GM19455 (cell line): ENCODE measurements around the gene EXOC3L2.
"Not testable (repeated sequence)": the region's sequence is repeated elsewhere in the genome, so short reads cannot be mapped to it uniquely, and the experiment has no call there.

ENCODE experiments used
- ATAC-seq: cut with Tn5 transposase; IDR thresholded peaks from one replicate; pipeline ENCODE4 v1.9.1; 2021; ENCODE audit not compliant: unreplicated experiment

The EXOC3L2 gene

GRCh38 chr19:45245334-45245787 is at the start of gene EXOC3L2:
EXOC3L2 (minus strand) TSS chr19:45245407; CDS start chr19:45239045, 6,362 bp downstream.
- ATAC-seq, result no peak

DNA sequence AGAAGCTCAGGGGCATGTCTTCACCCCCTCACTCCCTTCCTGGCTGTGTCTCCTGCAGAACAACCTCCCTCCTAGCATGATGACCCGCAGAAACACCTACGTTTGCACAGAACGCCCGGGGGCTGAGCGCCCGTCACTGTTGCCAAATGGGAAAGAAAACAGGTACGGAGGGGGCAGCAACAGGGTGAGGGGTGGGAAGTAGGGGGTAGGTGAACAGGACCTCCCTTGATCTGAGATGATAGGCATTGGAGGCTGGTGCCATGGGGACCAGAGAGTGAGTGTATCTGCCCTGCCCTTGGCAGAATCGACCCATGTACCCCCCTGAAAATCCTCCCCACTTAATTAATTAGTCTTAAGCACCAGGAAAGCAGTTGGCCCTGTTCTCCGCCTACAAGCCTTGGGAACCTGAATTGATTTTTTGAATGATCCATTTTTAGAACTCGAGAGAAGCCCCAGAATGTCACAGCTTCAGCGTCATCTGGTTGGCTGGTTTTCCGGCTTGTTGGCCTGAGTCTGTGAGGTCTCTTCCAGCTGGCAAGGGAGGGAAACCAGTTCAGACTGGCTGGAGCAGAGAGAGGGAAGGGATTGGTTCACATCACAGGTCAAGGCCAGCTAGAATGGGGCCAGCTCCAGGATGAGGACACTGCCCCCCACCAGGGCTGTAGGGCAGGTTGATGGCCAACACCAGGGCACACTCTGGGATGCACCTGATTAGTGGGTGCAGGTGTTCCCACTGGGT is 49.3 kb upstream of the EXOC3L2 start:
- no peak for ATAC-seq

DNA sequence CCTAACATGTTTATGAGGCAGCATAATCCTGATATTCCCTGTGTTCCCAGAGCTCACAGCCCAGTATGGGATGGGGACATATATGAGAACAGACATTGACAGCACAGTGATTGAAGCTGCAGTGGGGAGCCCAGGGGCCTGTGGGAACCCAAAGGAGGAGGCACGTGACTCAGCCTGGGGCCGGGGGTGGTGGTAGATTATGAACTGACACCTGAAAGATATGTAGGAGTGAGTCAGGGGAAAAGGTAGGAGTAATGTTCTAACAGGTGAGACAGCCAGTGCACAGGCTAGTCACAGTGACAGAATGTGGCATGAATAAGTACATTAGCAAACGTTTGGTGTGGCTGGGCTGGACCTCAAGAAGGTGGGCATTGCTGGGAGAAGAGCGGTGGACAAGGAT is 48.5 kb upstream of the EXOC3L2 start:
- ATAC-seq, result no peak

GRCh38 chr19:45291834-45292233 is 46.6 kb upstream of the EXOC3L2 start:
- no peak for ATAC-seq

DNA sequence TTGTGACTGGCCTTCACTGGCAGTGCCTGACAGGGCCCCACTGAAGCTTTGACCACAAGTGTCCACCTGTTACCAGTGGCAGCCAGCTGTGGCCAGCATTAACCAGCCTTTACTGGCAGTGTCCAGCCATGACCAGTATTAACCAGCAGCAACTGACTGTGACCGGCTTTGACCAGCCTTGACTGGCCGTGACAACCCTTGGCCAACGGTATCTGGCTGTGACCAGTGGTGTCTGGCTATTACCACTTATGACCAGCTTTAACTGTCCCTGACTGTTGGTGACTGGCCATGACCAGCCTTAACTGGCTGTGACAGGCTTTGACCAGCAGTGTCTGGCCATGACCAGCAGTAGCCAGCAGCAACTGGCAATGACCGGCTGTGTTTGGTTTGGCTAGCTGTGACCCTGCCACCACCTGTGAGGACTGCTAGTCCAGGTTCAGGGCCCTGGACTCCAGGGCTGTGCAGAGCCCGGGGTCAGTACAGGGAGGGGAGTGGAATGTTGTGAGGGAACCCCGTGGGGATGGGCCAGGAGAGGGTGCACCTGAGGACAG is 45.2 kb upstream of the EXOC3L2 start:
- ATAC-seq, result no peak

- no peak for ATAC-seq
These were observed 38.3 kb upstream of the EXOC3L2 start for GRCh38 chr19:45283443-45284033.

DNA sequence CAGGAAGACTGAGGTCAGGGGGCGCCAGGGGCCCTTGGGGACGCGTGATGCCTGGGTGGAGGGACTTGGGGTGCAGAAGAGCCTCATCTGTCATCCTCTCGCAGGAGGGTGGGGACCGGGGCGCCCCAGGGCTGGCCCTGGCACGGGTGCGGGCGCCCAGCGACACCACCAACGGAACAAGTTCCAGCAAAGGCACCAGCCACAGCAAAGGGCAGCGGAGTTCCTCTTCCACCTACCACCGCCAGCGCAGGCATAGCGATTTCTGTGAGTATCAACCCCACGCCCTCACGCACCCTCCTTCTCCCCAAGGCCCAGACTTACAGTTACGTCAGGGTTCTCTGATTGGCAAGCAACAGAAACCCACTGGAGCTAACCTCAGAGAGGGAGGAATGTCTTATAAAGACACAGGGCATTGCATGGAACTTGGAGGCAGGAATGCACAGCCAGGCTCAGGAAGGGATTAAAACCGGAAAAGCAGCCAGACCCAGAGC is 35.3 kb upstream of the EXOC3L2 start:
- ATAC-seq, result no peak

DNA sequence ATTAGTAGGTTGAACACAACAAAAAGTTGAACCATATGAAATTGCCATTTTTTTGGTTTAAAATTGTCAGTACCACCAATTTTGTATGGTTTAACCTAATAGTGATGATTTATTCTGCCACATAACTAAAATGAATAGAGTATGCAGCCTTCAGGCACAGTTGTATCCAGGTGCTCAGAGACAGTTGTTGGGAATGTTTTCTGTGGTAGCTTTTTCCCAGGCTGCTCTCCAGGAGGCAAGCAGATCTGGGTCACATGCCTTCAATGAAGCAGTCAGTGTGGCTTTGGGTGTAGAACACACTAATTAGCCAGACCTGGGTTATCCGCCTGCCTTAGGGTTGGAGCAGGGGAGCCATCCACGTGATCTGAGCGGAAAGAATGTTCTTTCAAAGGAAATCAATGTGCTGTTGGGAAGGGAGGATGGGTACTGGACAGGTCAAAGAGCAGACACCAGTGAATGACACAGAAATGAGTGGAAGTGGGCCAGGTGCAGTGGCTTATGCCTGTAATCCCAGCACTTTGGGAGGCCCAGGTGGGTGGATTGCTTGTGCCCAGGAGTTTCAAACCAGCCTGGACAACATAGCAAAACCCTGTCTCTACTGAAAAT is 34.5 kb upstream of the EXOC3L2 start:
- no peak for ATAC-seq

DNA sequence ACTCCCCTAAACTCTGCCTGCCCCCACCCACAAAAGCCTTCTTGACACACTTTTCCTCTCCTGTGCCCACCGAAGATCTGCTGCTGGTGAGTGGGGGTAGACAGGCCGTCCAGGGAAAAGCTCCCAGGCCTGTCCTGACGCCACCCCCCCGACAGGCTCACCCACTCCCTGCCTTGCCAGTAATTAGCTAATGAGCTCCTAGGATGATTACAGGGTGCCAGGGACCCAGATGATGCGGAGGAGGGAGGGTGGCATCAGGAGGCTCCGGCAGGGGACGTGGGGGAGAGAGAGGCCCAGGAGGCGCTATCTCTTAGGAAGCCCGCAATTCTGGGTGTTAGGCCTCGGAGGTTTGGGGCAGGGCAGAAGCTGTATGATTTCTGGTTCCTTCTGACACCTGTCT is 32.9 kb upstream of the EXOC3L2 start:
- no peak for ATAC-seq

GRCh38 chr19:45276284-45276687 is 31.1 kb upstream of the EXOC3L2 start:
- no peak for ATAC-seq

DNA sequence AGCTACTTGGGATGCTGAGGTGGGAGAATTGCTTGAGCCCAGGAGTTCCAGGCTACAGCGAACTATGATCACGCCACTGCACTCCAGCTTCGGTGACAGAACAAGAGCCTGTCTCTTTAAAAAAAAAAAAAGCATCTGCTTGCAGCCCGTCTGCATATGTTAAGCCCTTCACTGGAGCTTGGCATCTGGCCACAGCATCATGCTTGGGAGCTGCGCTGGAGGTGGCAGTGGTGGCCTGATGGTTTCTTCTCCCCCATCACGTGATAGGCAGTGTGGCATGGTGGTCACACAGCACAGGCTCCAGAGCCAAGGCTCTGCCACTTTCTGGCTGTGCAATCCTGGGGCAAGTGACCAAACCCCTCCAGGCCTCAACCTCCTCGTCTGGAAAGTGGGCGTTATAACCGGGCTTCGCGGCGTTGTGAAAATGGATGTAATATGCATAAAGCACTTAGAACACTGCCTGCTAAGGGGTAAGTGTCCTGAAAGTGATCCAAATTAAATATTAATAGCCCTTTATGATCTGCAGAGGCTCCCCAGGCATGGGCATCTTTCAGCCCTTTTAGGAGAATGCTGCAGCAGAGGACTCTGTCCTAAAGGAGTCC is 30.3 kb upstream of the EXOC3L2 start:
- ATAC-seq, result no peak

GRCh38 chr19:45273521-45273855 is 28.3 kb upstream of the EXOC3L2 start:
- ATAC-seq, result no peak

GRCh38 chr19:45271735-45272108 is 26.5 kb upstream of the EXOC3L2 start:
- no peak for ATAC-seq

- no peak for ATAC-seq
These were observed 26.0 kb upstream of the EXOC3L2 start for GRCh38 chr19:45271098-45271734.

DNA sequence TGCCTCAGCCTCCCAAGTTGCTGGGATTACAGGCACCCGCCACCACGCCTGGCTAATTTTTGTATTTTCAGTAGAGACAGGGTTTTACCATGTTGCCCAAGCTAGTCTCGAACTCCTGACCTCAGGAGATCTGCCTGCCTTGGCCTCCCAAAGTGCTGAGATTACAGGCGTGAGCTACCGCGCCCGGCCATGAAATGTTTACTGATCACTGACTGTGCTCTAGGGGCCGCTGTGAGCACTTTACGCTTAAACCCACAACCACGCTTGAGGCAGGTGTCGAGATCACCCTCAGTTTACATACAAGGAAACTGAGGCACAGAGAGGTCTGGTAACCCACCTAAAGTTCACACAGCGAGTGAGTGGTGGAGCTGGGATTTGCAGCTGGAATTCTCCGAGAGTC is 24.7 kb upstream of the EXOC3L2 start:
- not testable (repeated sequence) for ATAC-seq

DNA sequence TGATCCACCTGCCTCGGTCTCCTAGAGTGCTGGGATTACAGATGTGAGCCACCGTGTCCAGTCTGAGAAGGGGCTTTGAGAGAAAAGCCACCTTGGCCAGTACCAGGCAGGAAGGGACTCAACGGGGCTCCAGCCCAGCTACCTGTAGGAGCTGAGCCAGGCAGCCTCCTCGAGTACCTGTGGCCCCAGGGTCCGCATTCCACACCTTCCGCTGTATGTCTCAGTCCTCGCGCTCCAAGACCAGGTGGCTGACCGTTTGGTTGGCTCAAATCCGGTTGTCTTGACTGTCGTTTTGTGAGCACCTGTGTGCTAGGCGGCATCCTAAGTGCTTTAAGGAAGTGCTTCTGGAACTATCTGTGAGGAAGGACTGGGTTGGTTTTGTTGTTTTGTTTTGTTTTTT is 22.1 kb upstream of the EXOC3L2 start:
- no peak for ATAC-seq

- ATAC-seq, result no peak
These were observed 20.2 kb upstream of the EXOC3L2 start for GRCh38 chr19:45265375-45265774.

DNA sequence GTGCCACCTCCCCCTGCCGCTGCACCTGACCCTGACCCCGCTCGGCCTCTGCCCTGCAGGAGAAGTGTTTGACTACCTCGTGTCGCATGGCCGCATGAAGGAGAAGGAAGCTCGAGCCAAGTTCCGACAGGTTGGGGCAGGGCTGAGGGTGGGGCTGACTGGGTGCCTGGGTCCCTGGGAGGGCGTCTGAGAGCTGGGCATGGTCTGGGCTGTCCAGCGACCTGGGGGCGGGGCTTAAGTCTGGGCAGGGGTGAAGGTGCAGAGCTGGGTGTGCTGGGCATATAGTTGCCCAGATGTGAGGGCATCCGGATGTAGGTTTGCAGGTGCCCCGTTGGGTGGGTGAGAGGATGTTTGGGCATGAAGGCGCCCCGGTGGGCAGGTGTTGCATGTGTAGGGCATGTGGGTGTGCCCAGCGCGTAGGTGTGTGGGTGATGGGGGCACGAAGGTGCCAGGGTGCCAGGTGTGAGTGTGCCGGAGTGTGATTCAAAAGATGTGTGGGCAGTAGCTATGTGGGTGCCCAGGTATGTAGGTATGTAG is 19.6 kb upstream of the EXOC3L2 start:
- no peak for ATAC-seq

- ATAC-seq, result no peak
These were observed 17.8 kb upstream of the EXOC3L2 start for GRCh38 chr19:45263013-45263412.

DNA sequence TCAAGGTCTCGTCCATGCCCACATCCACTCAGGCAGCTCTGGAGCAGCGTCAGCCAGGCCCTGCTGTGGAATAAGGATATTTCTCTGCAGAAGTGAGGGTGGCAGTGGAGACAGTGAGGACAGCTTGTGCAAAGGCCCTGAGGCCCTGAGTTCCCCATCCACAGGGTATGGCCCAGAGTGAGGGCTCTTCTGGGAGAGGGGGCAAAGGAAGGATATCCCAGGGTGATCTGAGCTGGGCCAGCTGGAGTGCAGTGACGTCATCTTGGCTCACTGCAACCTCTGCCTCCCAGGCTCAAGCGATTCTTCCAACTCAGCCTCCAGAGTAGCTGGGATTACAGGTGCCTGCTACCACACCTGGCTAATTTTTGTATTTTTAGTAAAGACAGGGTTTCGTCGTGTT is 17.4 kb upstream of the EXOC3L2 start:
- ATAC-seq, result no peak

GRCh38 chr19:45258862-45259261 is 13.7 kb upstream of the EXOC3L2 start:
- no peak for ATAC-seq
